ENCODE results near the gene MEGF11.

DNA sequence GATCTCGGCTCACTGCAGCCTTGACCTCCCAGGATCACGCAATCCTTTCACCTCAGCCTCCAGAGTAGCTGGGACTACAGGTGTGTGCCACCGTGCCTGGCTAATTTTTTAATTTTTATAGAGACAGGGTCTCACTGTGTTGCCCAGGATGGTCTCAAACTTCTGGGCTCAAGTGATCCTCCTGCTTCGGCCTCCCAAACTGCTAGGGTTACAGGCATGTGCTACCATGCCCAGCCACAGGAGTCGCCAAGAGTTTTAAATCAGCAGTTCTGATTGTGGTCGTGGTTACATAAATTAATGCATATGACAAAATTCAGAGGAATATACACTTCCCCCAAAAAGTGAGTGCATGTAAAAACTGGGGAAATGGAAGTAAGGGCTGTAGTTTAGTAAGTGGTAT, 32.9 kb downstream of the MEGF11 start:
- TF ChIP-seq, protein P1, sequence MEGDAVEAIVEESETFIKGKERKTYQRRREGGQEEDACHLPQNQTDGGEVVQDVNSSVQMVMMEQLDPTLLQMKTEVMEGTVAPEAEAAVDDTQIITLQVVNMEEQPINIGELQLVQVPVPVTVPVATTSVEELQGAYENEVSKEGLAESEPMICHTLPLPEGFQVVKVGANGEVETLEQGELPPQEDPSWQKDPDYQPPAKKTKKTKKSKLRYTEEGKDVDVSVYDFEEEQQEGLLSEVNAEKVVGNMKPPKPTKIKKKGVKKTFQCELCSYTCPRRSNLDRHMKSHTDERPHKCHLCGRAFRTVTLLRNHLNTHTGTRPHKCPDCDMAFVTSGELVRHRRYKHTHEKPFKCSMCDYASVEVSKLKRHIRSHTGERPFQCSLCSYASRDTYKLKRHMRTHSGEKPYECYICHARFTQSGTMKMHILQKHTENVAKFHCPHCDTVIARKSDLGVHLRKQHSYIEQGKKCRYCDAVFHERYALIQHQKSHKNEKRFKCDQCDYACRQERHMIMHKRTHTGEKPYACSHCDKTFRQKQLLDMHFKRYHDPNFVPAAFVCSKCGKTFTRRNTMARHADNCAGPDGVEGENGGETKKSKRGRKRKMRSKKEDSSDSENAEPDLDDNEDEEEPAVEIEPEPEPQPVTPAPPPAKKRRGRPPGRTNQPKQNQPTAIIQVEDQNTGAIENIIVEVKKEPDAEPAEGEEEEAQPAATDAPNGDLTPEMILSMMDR (IDR thresholded peaks at IDR 0.05; ENCODE audit: insufficient read depth, low read length), result no peak
- TF ChIP-seq, protein P2, sequence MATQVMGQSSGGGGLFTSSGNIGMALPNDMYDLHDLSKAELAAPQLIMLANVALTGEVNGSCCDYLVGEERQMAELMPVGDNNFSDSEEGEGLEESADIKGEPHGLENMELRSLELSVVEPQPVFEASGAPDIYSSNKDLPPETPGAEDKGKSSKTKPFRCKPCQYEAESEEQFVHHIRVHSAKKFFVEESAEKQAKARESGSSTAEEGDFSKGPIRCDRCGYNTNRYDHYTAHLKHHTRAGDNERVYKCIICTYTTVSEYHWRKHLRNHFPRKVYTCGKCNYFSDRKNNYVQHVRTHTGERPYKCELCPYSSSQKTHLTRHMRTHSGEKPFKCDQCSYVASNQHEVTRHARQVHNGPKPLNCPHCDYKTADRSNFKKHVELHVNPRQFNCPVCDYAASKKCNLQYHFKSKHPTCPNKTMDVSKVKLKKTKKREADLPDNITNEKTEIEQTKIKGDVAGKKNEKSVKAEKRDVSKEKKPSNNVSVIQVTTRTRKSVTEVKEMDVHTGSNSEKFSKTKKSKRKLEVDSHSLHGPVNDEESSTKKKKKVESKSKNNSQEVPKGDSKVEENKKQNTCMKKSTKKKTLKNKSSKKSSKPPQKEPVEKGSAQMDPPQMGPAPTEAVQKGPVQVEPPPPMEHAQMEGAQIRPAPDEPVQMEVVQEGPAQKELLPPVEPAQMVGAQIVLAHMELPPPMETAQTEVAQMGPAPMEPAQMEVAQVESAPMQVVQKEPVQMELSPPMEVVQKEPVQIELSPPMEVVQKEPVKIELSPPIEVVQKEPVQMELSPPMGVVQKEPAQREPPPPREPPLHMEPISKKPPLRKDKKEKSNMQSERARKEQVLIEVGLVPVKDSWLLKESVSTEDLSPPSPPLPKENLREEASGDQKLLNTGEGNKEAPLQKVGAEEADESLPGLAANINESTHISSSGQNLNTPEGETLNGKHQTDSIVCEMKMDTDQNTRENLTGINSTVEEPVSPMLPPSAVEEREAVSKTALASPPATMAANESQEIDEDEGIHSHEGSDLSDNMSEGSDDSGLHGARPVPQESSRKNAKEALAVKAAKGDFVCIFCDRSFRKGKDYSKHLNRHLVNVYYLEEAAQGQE (IDR thresholded peaks at IDR 0.05; ENCODE audit: insufficient replicate concordance, low read depth), result no peak
- TF ChIP-seq POLR2AphosphoS5 (IDR thresholded peaks at IDR 0.05; ENCODE audit: low read depth) (no peak), GABPA (IDR thresholded peaks at IDR 0.05; ENCODE audit: low read depth) (no peak)
